Caco-2 (cell line): ENCODE measurements around the gene SORL1. TPM values are rescaled to one million over a fixed set of nuclear protein-coding genes. Genes with fewer than 3 reads are reported as not detected.

Experiments used
- BruUV-seq: library from RNA; stranded (reverse); fragments of 400-500 nt; replicated peaks from 2 replicates; lab custom pipeline; 2021; lab: Mats Ljungman, UMichigan
- CTCF ChIA-PET: fragments of 300-600 bp; sonication (Branson Sonifier 250); formaldehyde crosslinking; loops from one replicate; lab custom pipeline; 2022; ENCODE audit warnings: antibody characterized with exemption; lab: Charles Lee
- POLR2A ChIA-PET: fragments of 300-600 bp; sonication (Branson Sonifier 250); formaldehyde crosslinking; loops from one replicate; lab custom pipeline; 2022; ENCODE audit warnings: antibody characterized with exemption; lab: Charles Lee
- DNase-seq, 2 experiments: peaks; one replicate each; pipeline versions ENCODE4 v3.0.0 to v3.0.0-alpha.2; 2020 to 2022
- H3K27me3 ChIP-seq: replicated peaks from 2 replicates; pipeline ENCODE4 v1.6.0; 2011; ENCODE audit warnings: low read length; ENCODE audit not compliant: control insufficient read depth, insufficient read depth
- H3K36me3 ChIP-seq: 2 replicates; pipeline ENCODE4 v1.5.1; 2011; ENCODE audit warnings: low read length; ENCODE audit not compliant: control insufficient read depth, insufficient read depth
- H3K4me1 ChIP-seq: fragments of 250-450 bp; sonication (Bioruptor Pico); 2 replicates; pipeline ENCODE4 v1.5.1; 2020; ENCODE audit warnings: mild to moderate bottlenecking
- H3K4me3 ChIP-seq: 2 replicates; pipeline ENCODE4 v1.5.1; 2011; ENCODE audit warnings: low read depth, mild to moderate bottlenecking, control low read depth, low read length
- H3K9me3 ChIP-seq: fragments of 250-450 bp; sonication (Bioruptor Pico); 2 replicates; pipeline ENCODE4 v1.5.1; 2020; ENCODE audit warnings: mild to moderate bottlenecking, moderate library complexity
- H3K27ac Mint-ChIP-seq: one replicate; pipeline ENCODE4 v1.8.0; 2022; ENCODE audit warnings: mixed read lengths; ENCODE audit not compliant: unreplicated experiment
- H3K27me3 Mint-ChIP-seq: one replicate; pipeline ENCODE4 v1.8.0; 2022; ENCODE audit warnings: mixed read lengths; ENCODE audit not compliant: insufficient read depth, unreplicated experiment
- H3K36me3 Mint-ChIP-seq: one replicate; pipeline ENCODE4 v1.8.0; 2022; ENCODE audit warnings: mild to moderate bottlenecking, mixed read lengths; ENCODE audit not compliant: insufficient read depth, unreplicated experiment
- H3K4me1 Mint-ChIP-seq: one replicate; pipeline ENCODE4 v1.8.0; 2022; ENCODE audit warnings: low read depth, mixed read lengths; ENCODE audit not compliant: unreplicated experiment
- H3K4me3 Mint-ChIP-seq: one replicate; pipeline ENCODE4 v1.8.0; 2022; ENCODE audit warnings: mild to moderate bottlenecking, moderate library complexity, mixed read lengths; ENCODE audit not compliant: unreplicated experiment
- H3K9me3 Mint-ChIP-seq: one replicate; pipeline ENCODE4 v1.8.0; 2022; ENCODE audit warnings: mixed read lengths; ENCODE audit not compliant: unreplicated experiment
- intact Hi-C: fragments of 100-400 bp; cut with micrococcal nuclease; formaldehyde crosslinking; loops from one replicate; pipeline ENCODE4 v1.10.0; 2022; ENCODE audit not compliant: unreplicated experiment
- total RNA-seq: library from RNA; stranded (reverse); gene quantifications from 2 replicates; pipeline ENCODE4 v1.2.3, GENCODE V29; 2022
- TF ChIP-seq, protein P1 (sequence below), 2 experiments: fragments of 200-600 bp in 1 of 2; IDR thresholded peaks; 1 replicate in 1 of 2; 2 replicates in 1 of 2; pipeline versions ENCODE4 v1.5.1 to v1.8.0; 2011 to 2022; ENCODE audit warnings: antibody characterized with exemption in 1 of 2, control low read depth in 1 of 2, inconsistent platforms in 1 of 2, low read depth in 1 of 2, low read length in 1 of 2, mild to moderate bottlenecking in 1 of 2, moderate library complexity in 1 of 2; ENCODE audit not compliant: insufficient read depth in 1 of 2, severe bottlenecking in 1 of 2, unreplicated experiment in 1 of 2

Gene SORL1
- total RNA-seq, 1 experiment from 2014 or later = 26.3 TPM

GRCh38 chr11:121670805-121671282 is 218.7 kb downstream of the SORL1 start:
- Mint-ChIP-seq H3K27me3 (peaks cover 35% of the 10 kb centered on the region), H3K4me3 (no peak overlapping the region), H3K4me1 (no peaks in the 10 kb centered on the region), H3K36me3 (no peaks in the 10 kb centered on the region), H3K27ac (no peak overlapping the region), H3K9me3 (no peaks in the 10 kb centered on the region)
- Histone ChIP-seq H3K4me3 (no peak overlapping the region), H3K27me3 (peaks cover 1% of the 10 kb centered on the region), H3K9me3 (no peaks in the 10 kb centered on the region), H3K4me1 (no peaks in the 10 kb centered on the region), H3K36me3 (no peaks in the 10 kb centered on the region)
- TF ChIP-seq, protein P1, sequence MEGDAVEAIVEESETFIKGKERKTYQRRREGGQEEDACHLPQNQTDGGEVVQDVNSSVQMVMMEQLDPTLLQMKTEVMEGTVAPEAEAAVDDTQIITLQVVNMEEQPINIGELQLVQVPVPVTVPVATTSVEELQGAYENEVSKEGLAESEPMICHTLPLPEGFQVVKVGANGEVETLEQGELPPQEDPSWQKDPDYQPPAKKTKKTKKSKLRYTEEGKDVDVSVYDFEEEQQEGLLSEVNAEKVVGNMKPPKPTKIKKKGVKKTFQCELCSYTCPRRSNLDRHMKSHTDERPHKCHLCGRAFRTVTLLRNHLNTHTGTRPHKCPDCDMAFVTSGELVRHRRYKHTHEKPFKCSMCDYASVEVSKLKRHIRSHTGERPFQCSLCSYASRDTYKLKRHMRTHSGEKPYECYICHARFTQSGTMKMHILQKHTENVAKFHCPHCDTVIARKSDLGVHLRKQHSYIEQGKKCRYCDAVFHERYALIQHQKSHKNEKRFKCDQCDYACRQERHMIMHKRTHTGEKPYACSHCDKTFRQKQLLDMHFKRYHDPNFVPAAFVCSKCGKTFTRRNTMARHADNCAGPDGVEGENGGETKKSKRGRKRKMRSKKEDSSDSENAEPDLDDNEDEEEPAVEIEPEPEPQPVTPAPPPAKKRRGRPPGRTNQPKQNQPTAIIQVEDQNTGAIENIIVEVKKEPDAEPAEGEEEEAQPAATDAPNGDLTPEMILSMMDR (IDR thresholded peaks at IDR 0.05; ENCODE audit: insufficient read depth in 1 of 2, low read depth in 1 of 2, low read length in 1 of 2, severe bottlenecking in 1 of 2, unreplicated experiment in 1 of 2) = no peak
- DNase-seq = no peak
- intact Hi-C loops = no loop called here
- BruUV-seq = no TSS peak
- ChIA-PET CTCF (no interaction called here), POLR2A (no interaction called here)

DNA sequence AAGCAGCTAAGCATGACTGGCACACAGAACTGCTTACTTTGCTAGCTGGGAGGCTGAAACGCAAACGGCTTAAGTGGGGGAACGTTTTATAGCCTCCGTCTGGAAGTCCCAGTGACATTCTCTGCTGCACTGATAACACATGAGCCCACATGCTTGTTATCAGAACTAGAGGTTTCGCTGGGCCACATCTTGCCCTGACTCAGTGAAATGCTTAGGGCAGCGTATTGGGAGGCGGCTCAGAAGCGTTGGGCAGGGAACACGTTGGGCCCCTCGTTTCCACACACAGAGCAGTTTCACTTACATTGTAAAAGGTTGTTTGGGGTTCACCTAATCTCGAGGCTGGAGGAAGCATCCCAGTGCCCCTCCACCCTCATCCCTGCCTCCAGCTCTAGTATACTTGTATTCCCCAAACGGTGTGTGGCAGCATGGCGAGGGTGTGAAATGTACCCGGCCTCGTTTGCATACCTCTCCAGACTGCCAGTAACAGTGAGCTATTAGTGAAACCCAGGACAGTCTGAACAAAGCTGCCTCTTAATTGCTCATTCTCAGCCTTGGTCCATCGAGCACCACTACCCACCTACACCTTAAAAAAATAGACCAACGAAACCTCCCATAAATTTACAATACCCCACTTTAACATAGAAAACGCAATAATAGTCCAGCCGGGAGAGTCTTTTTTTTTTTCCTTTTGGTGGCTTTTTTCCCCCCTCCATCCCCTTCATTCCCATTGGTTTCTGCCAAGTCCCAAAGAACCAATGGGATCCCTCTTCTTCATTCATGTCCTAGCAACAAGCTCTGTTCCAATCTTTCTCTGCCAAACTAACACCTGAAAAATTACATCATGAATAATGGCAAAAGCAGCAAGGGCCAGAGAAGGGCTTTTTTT is 219.4 kb downstream of the SORL1 start:
- TF ChIP-seq, protein P1 (IDR thresholded peaks at IDR 0.05; ENCODE audit: insufficient read depth in 1 of 2, low read depth in 1 of 2, low read length in 1 of 2, severe bottlenecking in 1 of 2, unreplicated experiment in 1 of 2) = no peak
- DNase-seq = no peak
- H3K27me3 Mint-ChIP-seq = peaks cover 35% of the 10 kb centered on the region
- Histone ChIP-seq H3K36me3 (no peaks in the 10 kb centered on the region), H3K9me3 (no peaks in the 10 kb centered on the region), H3K4me3 (no peak overlapping the region), H3K27me3 (peaks cover 1% of the 10 kb centered on the region), H3K4me1 (no peaks in the 10 kb centered on the region)
- no TSS peak for BruUV-seq
- H3K4me1 Mint-ChIP-seq = no peaks in the 10 kb centered on the region
- intact Hi-C loops = no loop called here
- ChIA-PET POLR2A (no interaction called here), CTCF (interaction anchor here (0.6 to 0.7 kb wide), 2 partner anchors 835 to 1023 kb away, joined by 3 to 4 read pairs; no protein-coding TSS in a partner anchor)
- no peak overlapping the region for H3K4me3 Mint-ChIP-seq
- H3K27ac Mint-ChIP-seq = no peak overlapping the region
- no peaks in the 10 kb centered on the region for H3K9me3 Mint-ChIP-seq
- no peaks in the 10 kb centered on the region for H3K36me3 Mint-ChIP-seq

DNA sequence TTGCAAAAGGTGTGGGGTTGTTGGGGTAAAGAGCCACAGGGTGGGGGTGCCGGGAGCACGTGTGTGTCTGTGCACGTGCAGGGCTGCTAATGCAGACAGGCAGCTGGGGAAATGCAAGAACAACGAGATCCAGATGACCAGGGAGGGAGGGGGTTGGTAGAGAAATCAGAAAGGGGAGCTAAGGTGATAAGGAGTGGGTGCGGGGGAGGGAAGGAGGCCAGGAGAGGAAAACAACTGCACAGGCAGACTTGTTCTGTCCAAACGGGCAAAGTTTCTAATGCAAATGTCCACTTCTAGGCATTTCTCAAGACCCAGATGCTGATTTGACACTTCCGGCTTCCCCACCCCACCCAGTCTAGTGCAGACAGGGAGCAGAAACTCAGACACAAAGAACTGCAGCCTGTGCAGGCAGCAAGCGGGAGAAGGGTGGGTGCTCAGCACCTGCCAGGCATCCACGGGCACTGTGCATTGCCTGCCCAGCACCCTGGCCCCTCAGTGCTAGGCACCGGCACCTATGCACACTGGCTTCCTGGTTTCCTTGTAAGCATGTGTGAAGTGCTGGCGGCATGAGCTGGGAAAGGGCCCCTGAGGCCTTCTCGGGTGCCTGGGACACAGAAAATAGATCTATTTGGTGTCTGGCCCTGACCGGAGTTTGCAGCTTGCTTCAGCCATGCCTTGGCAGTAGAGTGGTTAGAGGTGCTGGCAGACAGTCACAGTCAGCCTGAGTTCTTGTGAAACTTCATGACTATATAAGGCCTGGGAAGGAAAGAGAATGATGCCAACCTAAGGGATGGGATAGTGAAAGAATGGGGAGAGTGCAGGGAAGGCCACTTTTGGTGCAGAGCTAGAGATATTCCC is 220.7 kb downstream of the SORL1 start:
- TF ChIP-seq, protein P1 (IDR thresholded peaks at IDR 0.05; ENCODE audit: insufficient read depth in 1 of 2, low read depth in 1 of 2, low read length in 1 of 2, severe bottlenecking in 1 of 2, unreplicated experiment in 1 of 2) = no peak
- no peaks in the 10 kb centered on the region for H3K36me3 ChIP-seq
- intact Hi-C loops = no loop called here
- Mint-ChIP-seq H3K27me3 (peaks cover 36% of the 10 kb centered on the region), H3K27ac (no peak overlapping the region), H3K4me1 (no peaks in the 10 kb centered on the region), H3K4me3 (no peak overlapping the region), H3K36me3 (no peaks in the 10 kb centered on the region), H3K9me3 (no peaks in the 10 kb centered on the region)
- no peak overlapping the region for H3K4me3 ChIP-seq
- no TSS peak for BruUV-seq
- ChIA-PET CTCF (interaction anchor here (1.5 kb wide), 1 partner anchor 18 kb away, joined by 4 read pairs; no protein-coding TSS in a partner anchor), POLR2A (no interaction called here)
- H3K4me1 ChIP-seq = no peaks in the 10 kb centered on the region
- no peaks in the 10 kb centered on the region for H3K9me3 ChIP-seq
- H3K27me3 ChIP-seq = peaks cover 1% of the 10 kb centered on the region
- no peak for DNase-seq
